Measurements from ENCODE around the gene AK5.
A peak's percentile ranks its signal among the peaks of the same experiment; 100 is the strongest.
"Not testable (repeated sequence)": the region's sequence is repeated elsewhere in the genome, so short reads cannot be mapped to it uniquely, and the experiment has no call there.

Gene AK5

GRCh38 chr1:77399250-77400086 is 117.6 kb downstream of the AK5 start:
- no peak for DNase-seq (ENCODE audit: low read depth)

- DNase-seq (ENCODE audit: low read depth) = no peak
These were observed 119.0 kb downstream of the AK5 start for GRCh38 chr1:77400781-77401180.

GRCh38 chr1:77401384-77401783 is 119.6 kb downstream of the AK5 start:
- DNase-seq (ENCODE audit: low read depth) = no peak

GRCh38 chr1:77405186-77405585 is 123.4 kb downstream of the AK5 start:
- DNase-seq (ENCODE audit: low read depth) = no peak

GRCh38 chr1:77406661-77407060 is 124.8 kb downstream of the AK5 start:
- no peak for DNase-seq (ENCODE audit: low read depth)

- no peak for DNase-seq (ENCODE audit: low read depth)
These were observed 126.0 kb downstream of the AK5 start for GRCh38 chr1:77407738-77408375.

- DNase-seq (ENCODE audit: low read depth) = not testable (repeated sequence)
These were observed 127.1 kb downstream of the AK5 start for GRCh38 chr1:77408933-77409332.

- DNase-seq (ENCODE audit: low read depth) = peak; percentile 36
These were observed 130.4 kb downstream of the AK5 start for GRCh38 chr1:77412069-77412819.

GRCh38 chr1:77412820-77413530 is 131.2 kb downstream of the AK5 start:
- no peak for DNase-seq (ENCODE audit: low read depth)

GRCh38 chr1:77413541-77414335 is 131.9 kb downstream of the AK5 start:
- no peak for DNase-seq (ENCODE audit: low read depth)

GRCh38 chr1:77415579-77415978 is 133.8 kb downstream of the AK5 start:
- DNase-seq (ENCODE audit: low read depth) = no peak

- DNase-seq (ENCODE audit: low read depth) = no peak
These were observed 135.1 kb downstream of the AK5 start for GRCh38 chr1:77416692-77417450.

GRCh38 chr1:77418055-77418454 is 136.2 kb downstream of the AK5 start:
- not testable (repeated sequence) for DNase-seq (ENCODE audit: low read depth)

- DNase-seq (ENCODE audit: low read depth) = no peak
These were observed 139.8 kb downstream of the AK5 start for GRCh38 chr1:77421504-77422233.

GRCh38 chr1:77424236-77424635 is 142.4 kb downstream of the AK5 start:
- no peak for DNase-seq (ENCODE audit: low read depth)

- no peak for DNase-seq (ENCODE audit: low read depth)
These were observed 146.2 kb downstream of the AK5 start for GRCh38 chr1:77428068-77428467.

GRCh38 chr1:77430966-77431690 is 149.3 kb downstream of the AK5 start:
- no peak for DNase-seq (ENCODE audit: low read depth)

GRCh38 chr1:77433934-77434333 is 152.1 kb downstream of the AK5 start:
- no peak for DNase-seq (ENCODE audit: low read depth)

- no peak for DNase-seq (ENCODE audit: low read depth)
These were observed 153.1 kb downstream of the AK5 start for GRCh38 chr1:77434967-77435366.

Data from HS-5 (cell line).